Endothelial cell of umbilical vein (primary cell): ENCODE results near the gene BMP2K.

ENCODE experiments used
- CTCF ChIP-seq, 2 donors: IDR thresholded peaks; 1 replicate in 1 of 2; 2 replicates in 1 of 2; pipeline ENCODE4 v1.5.1; 2011; ENCODE audit warnings: low read length in 2 of 2, mild to moderate bottlenecking in 2 of 2, moderate library complexity in 2 of 2, control low read depth in 1 of 2, inconsistent platforms in 1 of 2, low read depth in 1 of 2; ENCODE audit not compliant: insufficient read depth in 1 of 2; ENCODE audit errors: extremely low read depth in 1 of 2
- EZH2 ChIP-seq: IDR thresholded peaks from 2 replicates; pipeline ENCODE4 v1.6.1; 2012; ENCODE audit warnings: borderline replicate concordance, low read depth, mild to moderate bottlenecking, moderate library complexity, low read length, inconsistent platforms; ENCODE audit not compliant: severe bottlenecking
- FOS ChIP-seq: IDR thresholded peaks from 2 replicates; pipeline ENCODE4 v1.6.1; 2011; ENCODE audit warnings: mild to moderate bottlenecking, low read length, moderate library complexity, borderline replicate concordance; ENCODE audit not compliant: insufficient read depth
- JUN ChIP-seq: IDR thresholded peaks from 2 replicates; pipeline ENCODE4 v1.6.1; 2011; ENCODE audit warnings: borderline replicate concordance, low read depth; ENCODE audit not compliant: insufficient read length, insufficient read depth
- MYC ChIP-seq: IDR thresholded peaks from one replicate; pipeline ENCODE4 v1.6.1; 2011; ENCODE audit warnings: mild to moderate bottlenecking, low read depth, low read length
- POLR2A ChIP-seq: IDR thresholded peaks from 2 replicates; pipeline ENCODE4 v1.6.1; 2012; ENCODE audit warnings: low read depth, mild to moderate bottlenecking, control low read depth, low read length
- POLR2AphosphoS5 ChIP-seq: IDR thresholded peaks from 2 replicates; pipeline ENCODE4 v1.6.1; 2012; ENCODE audit warnings: low read depth, mild to moderate bottlenecking, control low read depth, low read length, moderate library complexity; ENCODE audit not compliant: insufficient read depth
- TF ChIP-seq, protein P1 (sequence below): IDR thresholded peaks from 2 replicates; pipeline ENCODE4 v1.6.1; 2011; ENCODE audit not compliant: insufficient read depth, insufficient read length

- TF ChIP-seq CTCF (IDR thresholded peaks at IDR 0.05; ENCODE audit: extremely low read depth in 1 of 2, insufficient read depth in 1 of 2, low read depth in 1 of 2, low read length in 2 of 2): no peak
- TF ChIP-seq, protein P1, sequence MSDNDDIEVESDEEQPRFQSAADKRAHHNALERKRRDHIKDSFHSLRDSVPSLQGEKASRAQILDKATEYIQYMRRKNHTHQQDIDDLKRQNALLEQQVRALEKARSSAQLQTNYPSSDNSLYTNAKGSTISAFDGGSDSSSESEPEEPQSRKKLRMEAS: no peak
- no peak for TF ChIP-seq POLR2A
- TF ChIP-seq FOS: no peak
- no peak for TF ChIP-seq MYC
- no peak for TF ChIP-seq EZH2
- TF ChIP-seq JUN: no peak
- no peak for TF ChIP-seq POLR2AphosphoS5
Measured at GRCh38 chr4:78748381-78748780, 27.8 kb upstream of the BMP2K start.
